ENCODE data around the gene TBC1D9B. TPM values are rescaled to one million over a fixed set of nuclear protein-coding genes. Genes with fewer than 3 reads are reported as not detected.
A peak's percentile ranks its signal among the peaks of the same experiment; 100 is the strongest.

TBC1D9B gene
- total and polyA plus RNA-seq, 2 of the 13 experiments (the other 11 are each of a cell fraction or from before 2014, with no cell fraction given), result 35.0 to 50.0 TPM

DNA sequence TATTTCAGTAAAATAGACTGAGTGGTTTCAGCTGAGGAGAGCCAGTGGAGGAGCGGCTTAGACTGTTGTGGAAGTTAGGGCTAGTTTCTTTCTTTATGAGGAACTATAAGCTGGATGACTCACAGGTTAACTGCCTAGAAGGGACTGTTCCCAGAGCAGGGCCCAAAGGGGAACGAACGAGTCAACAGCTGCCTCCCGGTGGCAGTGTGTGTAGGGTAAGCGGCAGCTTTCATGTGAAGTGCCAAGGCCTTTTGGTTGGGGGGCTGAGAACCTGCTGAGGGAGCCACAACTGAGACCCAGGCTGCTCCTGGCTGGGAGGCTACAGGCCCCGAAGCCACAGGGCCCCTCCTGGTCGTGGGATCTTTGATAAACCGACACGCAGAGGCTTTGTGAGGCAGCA, 80.0 kb downstream of the TBC1D9B start (continued):
- TF ChIP-seq, protein P1, sequence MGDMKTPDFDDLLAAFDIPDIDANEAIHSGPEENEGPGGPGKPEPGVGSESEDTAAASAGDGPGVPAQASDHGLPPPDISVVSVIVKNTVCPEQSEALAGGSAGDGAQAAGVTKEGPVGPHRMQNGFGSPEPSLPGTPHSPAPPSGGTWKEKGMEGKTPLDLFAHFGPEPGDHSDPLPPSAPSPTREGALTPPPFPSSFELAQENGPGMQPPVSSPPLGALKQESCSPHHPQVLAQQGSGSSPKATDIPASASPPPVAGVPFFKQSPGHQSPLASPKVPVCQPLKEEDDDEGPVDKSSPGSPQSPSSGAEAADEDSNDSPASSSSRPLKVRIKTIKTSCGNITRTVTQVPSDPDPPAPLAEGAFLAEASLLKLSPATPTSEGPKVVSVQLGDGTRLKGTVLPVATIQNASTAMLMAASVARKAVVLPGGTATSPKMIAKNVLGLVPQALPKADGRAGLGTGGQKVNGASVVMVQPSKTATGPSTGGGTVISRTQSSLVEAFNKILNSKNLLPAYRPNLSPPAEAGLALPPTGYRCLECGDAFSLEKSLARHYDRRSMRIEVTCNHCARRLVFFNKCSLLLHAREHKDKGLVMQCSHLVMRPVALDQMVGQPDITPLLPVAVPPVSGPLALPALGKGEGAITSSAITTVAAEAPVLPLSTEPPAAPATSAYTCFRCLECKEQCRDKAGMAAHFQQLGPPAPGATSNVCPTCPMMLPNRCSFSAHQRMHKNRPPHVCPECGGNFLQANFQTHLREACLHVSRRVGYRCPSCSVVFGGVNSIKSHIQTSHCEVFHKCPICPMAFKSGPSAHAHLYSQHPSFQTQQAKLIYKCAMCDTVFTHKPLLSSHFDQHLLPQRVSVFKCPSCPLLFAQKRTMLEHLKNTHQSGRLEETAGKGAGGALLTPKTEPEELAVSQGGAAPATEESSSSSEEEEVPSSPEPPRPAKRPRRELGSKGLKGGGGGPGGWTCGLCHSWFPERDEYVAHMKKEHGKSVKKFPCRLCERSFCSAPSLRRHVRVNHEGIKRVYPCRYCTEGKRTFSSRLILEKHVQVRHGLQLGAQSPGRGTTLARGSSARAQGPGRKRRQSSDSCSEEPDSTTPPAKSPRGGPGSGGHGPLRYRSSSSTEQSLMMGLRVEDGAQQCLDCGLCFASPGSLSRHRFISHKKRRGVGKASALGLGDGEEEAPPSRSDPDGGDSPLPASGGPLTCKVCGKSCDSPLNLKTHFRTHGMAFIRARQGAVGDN (CRISPR knock-in tag; IDR thresholded peaks at IDR 0.05), result peak; percentile 33
- TF ChIP-seq ADNP (CRISPR knock-in tag; IDR thresholded peaks at IDR 0.05) (no peak), ZNF136 (CRISPR knock-in tag; IDR thresholded peaks at IDR 0.05; ENCODE audit: low read depth) (no peak), SAP130 (CRISPR knock-in tag; IDR thresholded peaks at IDR 0.05; ENCODE audit: low read depth) (0 out of 2 replicates have a peak, but pooled peaks have one; percentile 26)
- TF ChIP-seq, protein P2, sequence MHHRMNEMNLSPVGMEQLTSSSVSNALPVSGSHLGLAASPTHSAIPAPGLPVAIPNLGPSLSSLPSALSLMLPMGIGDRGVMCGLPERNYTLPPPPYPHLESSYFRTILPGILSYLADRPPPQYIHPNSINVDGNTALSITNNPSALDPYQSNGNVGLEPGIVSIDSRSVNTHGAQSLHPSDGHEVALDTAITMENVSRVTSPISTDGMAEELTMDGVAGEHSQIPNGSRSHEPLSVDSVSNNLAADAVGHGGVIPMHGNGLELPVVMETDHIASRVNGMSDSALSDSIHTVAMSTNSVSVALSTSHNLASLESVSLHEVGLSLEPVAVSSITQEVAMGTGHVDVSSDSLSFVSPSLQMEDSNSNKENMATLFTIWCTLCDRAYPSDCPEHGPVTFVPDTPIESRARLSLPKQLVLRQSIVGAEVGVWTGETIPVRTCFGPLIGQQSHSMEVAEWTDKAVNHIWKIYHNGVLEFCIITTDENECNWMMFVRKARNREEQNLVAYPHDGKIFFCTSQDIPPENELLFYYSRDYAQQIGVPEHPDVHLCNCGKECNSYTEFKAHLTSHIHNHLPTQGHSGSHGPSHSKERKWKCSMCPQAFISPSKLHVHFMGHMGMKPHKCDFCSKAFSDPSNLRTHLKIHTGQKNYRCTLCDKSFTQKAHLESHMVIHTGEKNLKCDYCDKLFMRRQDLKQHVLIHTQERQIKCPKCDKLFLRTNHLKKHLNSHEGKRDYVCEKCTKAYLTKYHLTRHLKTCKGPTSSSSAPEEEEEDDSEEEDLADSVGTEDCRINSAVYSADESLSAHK (CRISPR knock-in tag; IDR thresholded peaks at IDR 0.05; ENCODE audit: borderline replicate concordance), result no peak

Data from HepG2 (cell line).